ENCODE measurements around the gene ADCYAP1R1. TPM values are rescaled to one million over a fixed set of nuclear protein-coding genes. Genes with fewer than 3 reads are reported as not detected.

Gene ADCYAP1R1
- total and polyA plus RNA-seq, 3 donors from 2014 or later, result 3.2 to 4.8 (median 4.3) TPM

- WGBS, 2 donors, result 91 to 92% methylated on average over 10 to 20 of the region's 20 CpGs
These were observed 47.6 kb downstream of the ADCYAP1R1 start for GRCh38 chr7:31099451-31100444.

DNA sequence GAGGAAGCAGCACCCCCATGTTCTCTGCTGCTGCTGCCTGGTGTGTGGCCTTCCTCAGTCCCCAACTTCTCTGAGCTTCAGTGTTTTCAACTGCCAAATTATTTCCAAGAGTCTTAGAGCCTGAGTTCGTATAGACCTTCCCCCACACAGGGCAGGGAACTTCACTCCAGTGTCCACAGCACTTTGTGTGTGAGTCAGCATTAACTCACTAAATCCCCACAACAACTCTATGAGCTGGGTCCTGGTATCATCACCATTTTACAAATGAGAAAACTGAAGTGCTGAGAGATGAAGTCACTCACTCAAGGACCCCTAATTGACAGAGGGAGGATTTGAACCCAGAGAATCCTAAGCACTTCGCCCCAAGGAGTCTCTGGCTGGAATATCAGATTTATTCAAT, 48.3 kb downstream of the ADCYAP1R1 start:
- no peak for TF ChIP-seq CTCF (IDR thresholded peaks at IDR 0.05)
- TF ChIP-seq POLR2A (IDR thresholded peaks at IDR 0.05), result no peak
- no peak overlapping the region for H3K27ac ChIP-seq
- no peak overlapping the region for H3K4me3 ChIP-seq
- WGBS, 2 donors, result 85 to 100% methylated on average over 2 of the region's 2 CpGs
- no peaks in the 10 kb centered on the region for H3K4me1 ChIP-seq
- no peaks in the 10 kb centered on the region for H3K36me3 ChIP-seq (ENCODE audit: low read depth, missing control alignments)
- no peak for DNase-seq
- intact Hi-C loops (cut with DNase I; ENCODE audit: low total_unique reads), result no loop called here
- no peaks in the 10 kb centered on the region for H3K9me3 ChIP-seq
- no peaks in the 10 kb centered on the region for H3K27me3 ChIP-seq

More at GRCh38 chr7:31099451-31100444, 47.6 kb downstream of the ADCYAP1R1 start:
- no peak overlapping the region for H3K27ac ChIP-seq
- H3K9me3 ChIP-seq, result no peaks in the 10 kb centered on the region
- TF ChIP-seq POLR2A (IDR thresholded peaks at IDR 0.05) (no peak), CTCF (IDR thresholded peaks at IDR 0.05) (no peak)
- DNase-seq, result no peak
- H3K4me3 ChIP-seq, result no peak overlapping the region
- H3K36me3 ChIP-seq (ENCODE audit: low read depth, missing control alignments), result no peaks in the 10 kb centered on the region
- H3K4me1 ChIP-seq, result no peaks in the 10 kb centered on the region
- no peaks in the 10 kb centered on the region for H3K27me3 ChIP-seq
- intact Hi-C loops (cut with DNase I; ENCODE audit: low total_unique reads), result no loop called here

DNA sequence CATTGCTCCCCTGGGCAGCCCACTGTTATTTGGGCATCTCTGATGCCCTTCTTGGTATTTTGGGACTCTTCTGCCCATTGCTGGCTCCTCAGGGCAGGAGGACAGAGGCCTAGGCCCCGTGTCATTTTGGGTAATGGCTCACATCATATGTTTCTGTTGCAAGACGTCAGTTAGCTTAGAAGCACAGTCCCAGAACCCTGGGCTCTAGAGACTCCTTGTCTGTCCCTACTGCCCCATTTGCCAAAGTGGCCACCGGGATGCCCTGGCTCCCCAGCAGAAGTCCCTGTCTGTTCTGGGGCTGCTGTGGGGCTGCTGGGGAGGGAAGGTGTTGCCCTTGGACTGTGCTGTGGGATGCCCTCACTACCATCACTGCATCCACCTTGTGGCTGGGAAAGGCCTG, 48.8 kb downstream of the ADCYAP1R1 start:
- WGBS, 2 donors, result 80 to 90% methylated on average over 1 to 3 of the region's 3 CpGs
- Histone ChIP-seq H3K9me3 (no peaks in the 10 kb centered on the region), H3K36me3 (ENCODE audit: low read depth, missing control alignments) (no peaks in the 10 kb centered on the region), H3K27me3 (no peaks in the 10 kb centered on the region), H3K4me1 (no peaks in the 10 kb centered on the region), H3K27ac (no peak overlapping the region), H3K4me3 (no peak overlapping the region)
- intact Hi-C loops (cut with DNase I; ENCODE audit: low total_unique reads), result no loop called here
- DNase-seq, result no peak
- TF ChIP-seq CTCF (IDR thresholded peaks at IDR 0.05), result no peak
- no peak for TF ChIP-seq POLR2A (IDR thresholded peaks at IDR 0.05)

DNA sequence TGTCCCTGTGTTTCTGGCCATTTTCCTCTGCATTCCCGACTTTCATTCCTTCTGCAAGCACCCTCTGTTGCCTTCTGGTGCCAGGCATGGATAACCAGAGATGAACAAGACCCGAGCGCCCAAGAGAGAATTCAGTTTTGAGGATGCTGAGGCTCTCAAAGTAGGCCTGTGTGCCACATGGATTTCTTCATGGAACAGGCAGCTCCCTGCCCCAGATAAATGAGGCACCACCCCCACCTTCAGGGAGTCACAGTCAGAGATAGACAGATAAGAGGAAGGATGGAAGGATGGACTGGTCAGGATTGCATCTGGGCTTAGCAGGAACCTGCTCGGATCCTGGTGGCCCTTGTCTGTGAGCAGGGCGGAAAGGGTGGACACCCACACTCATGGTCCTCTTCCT, 49.4 kb downstream of the ADCYAP1R1 start:
- TF ChIP-seq POLR2A (IDR thresholded peaks at IDR 0.05) (no peak), CTCF (IDR thresholded peaks at IDR 0.05) (no peak)
- Histone ChIP-seq H3K4me1 (no peaks in the 10 kb centered on the region), H3K4me3 (no peak overlapping the region), H3K9me3 (no peaks in the 10 kb centered on the region), H3K36me3 (ENCODE audit: low read depth, missing control alignments) (no peaks in the 10 kb centered on the region), H3K27me3 (no peaks in the 10 kb centered on the region), H3K27ac (no peak overlapping the region)
- WGBS, 2 donors, result 93 to 97% methylated on average over 5 of the region's 5 CpGs
- no peak for DNase-seq
- intact Hi-C loops (cut with DNase I; ENCODE audit: low total_unique reads), result no loop called here
